ENCODE data around the gene TANC1. TPM values are rescaled to one million over a fixed set of nuclear protein-coding genes. Genes with fewer than 3 reads are reported as not detected.
A peak's percentile ranks its signal among the peaks of the same experiment; 100 is the strongest.
"Not testable (repeated sequence)": the region's sequence is repeated elsewhere in the genome, so short reads cannot be mapped to it uniquely, and the experiment has no call there.

Gene TANC1
- total RNA-seq, 4 donors from 2014 or later: 27.1 to 57.4 (median 55.1) TPM

GRCh38 chr2:159137511-159138241 lies 169.2 kb downstream of the TANC1 start:
- H3K27me3 ChIP-seq: no peaks in the 10 kb centered on the region
- peaks cover 0 to 8% (median 0%) of the 10 kb centered on the region in 4 donors for H3K4me1 ChIP-seq
- DNase-seq: no peak
- H3K9me3 ChIP-seq: no peaks in the 10 kb centered on the region
- H3K36me3 ChIP-seq: no peaks in the 10 kb centered on the region
- TF ChIP-seq POLR2A (IDR thresholded peaks at IDR 0.05) (no peak), CTCF (IDR thresholded peaks at IDR 0.05) (no peak)
- H3K27ac ChIP-seq: peak overlapping the region in 1 of 4 donors; percentile 14
- no peak overlapping the region for H3K4me3 ChIP-seq

GRCh38 chr2:159138642-159139182 lies 170.3 kb downstream of the TANC1 start:
- Histone ChIP-seq H3K27ac (no peak overlapping the region), H3K9me3 (no peaks in the 10 kb centered on the region)

GRCh38 chr2:159139216-159139933 lies 170.9 kb downstream of the TANC1 start:
- no peak overlapping the region for H3K4me3 ChIP-seq
- no peaks in the 10 kb centered on the region for H3K9me3 ChIP-seq
- no peak overlapping the region for H3K27ac ChIP-seq
- H3K4me1 ChIP-seq: peaks cover 0 to 3% (median 0%) of the 10 kb centered on the region in 4 donors
- H3K27me3 ChIP-seq: no peaks in the 10 kb centered on the region
- no peak for DNase-seq
- H3K36me3 ChIP-seq: no peaks in the 10 kb centered on the region
- TF ChIP-seq CTCF (IDR thresholded peaks at IDR 0.05): no peak
- no peak for TF ChIP-seq POLR2A (IDR thresholded peaks at IDR 0.05)

More at GRCh38 chr2:159138642-159139182, 170.3 kb downstream of the TANC1 start:
- no peak for DNase-seq
- Histone ChIP-seq H3K36me3 (no peaks in the 10 kb centered on the region), H3K4me3 (no peak overlapping the region), H3K4me1 (peaks cover 0 to 3% (median 0%) of the 10 kb centered on the region in 4 donors), H3K27me3 (no peaks in the 10 kb centered on the region)
- TF ChIP-seq CTCF (IDR thresholded peaks at IDR 0.05) (no peak), POLR2A (IDR thresholded peaks at IDR 0.05) (no peak)

- Histone ChIP-seq H3K27me3 (no peaks in the 10 kb centered on the region), H3K4me3 (no peak overlapping the region), H3K4me1 (peaks cover 0 to 3% (median 0%) of the 10 kb centered on the region in 4 donors), H3K27ac (no peak overlapping the region), H3K36me3 (no peaks in the 10 kb centered on the region), H3K9me3 (no peaks in the 10 kb centered on the region)
- DNase-seq: no peak
- no peak for TF ChIP-seq CTCF (IDR thresholded peaks at IDR 0.05)
- TF ChIP-seq POLR2A (IDR thresholded peaks at IDR 0.05): no peak
Measured at GRCh38 chr2:159140070-159140769, 171.8 kb downstream of the TANC1 start.

GRCh38 chr2:159140821-159141220 lies 172.4 kb downstream of the TANC1 start:
- not testable (repeated sequence) for H3K4me3 ChIP-seq, H3K27me3 ChIP-seq, H3K4me1 ChIP-seq, DNase-seq, H3K9me3 ChIP-seq, H3K27ac ChIP-seq, H3K36me3 ChIP-seq
- peak in 1 of 6 experiments; percentile 4 for TF ChIP-seq CTCF (IDR thresholded peaks at IDR 0.05)
